Stimulated activated CD4-positive, alpha-beta T cell treated with anti-CD3 and anti-CD28 coated beads, Interleukin-2, amount 100 ng/mL, for 4 hours (primary cell): ENCODE data around the gene IL26.
"Not testable (repeated sequence)": the region's sequence is repeated elsewhere in the genome, so short reads cannot be mapped to it uniquely, and the experiment has no call there.

ENCODE experiments used
- DNase-seq: peaks from one replicate; pipeline ENCODE4 v3.0.0-alpha.2; 2020; ENCODE audit warnings: low read depth

Gene IL26

GRCh38 chr12:68240079-68240478, 14.5 kb upstream of the IL26 start:
- no peak for DNase-seq

GRCh38 chr12:68239309-68239982, 13.8 kb upstream of the IL26 start:
- DNase-seq, result no peak

- no peak for DNase-seq
Measured at GRCh38 chr12:68237619-68238018, 12.0 kb upstream of the IL26 start.

GRCh38 chr12:68237078-68237477, 11.5 kb upstream of the IL26 start:
- no peak for DNase-seq

- peak; percentile 31 for DNase-seq
Measured at GRCh38 chr12:68236421-68237059, 10.9 kb upstream of the IL26 start.

GRCh38 chr12:68235576-68235975, 10.0 kb upstream of the IL26 start:
- DNase-seq, result no peak

- no peak for DNase-seq
Measured at GRCh38 chr12:68234140-68234539, 8.5 kb upstream of the IL26 start.

GRCh38 chr12:68233498-68233897, 7.9 kb upstream of the IL26 start:
- no peak for DNase-seq

GRCh38 chr12:68231691-68232090, 6.1 kb upstream of the IL26 start:
- DNase-seq, result no peak

- no peak for DNase-seq
Measured at GRCh38 chr12:68231229-68231628, 5.6 kb upstream of the IL26 start.

GRCh38 chr12:68229956-68230355, 4.3 kb upstream of the IL26 start:
- no peak for DNase-seq

- DNase-seq, result no peak
Measured at GRCh38 chr12:68227356-68227755, 1.7 kb upstream of the IL26 start.

GRCh38 chr12:68224613-68225285, 861 bp downstream of the IL26 start:
- no peak for DNase-seq

- DNase-seq, result peak; percentile 62
Measured at GRCh38 chr12:68223067-68223747, 2.4 kb downstream of the IL26 start.

- no peak for DNase-seq
Measured at GRCh38 chr12:68222326-68222725, 3.3 kb downstream of the IL26 start.

GRCh38 chr12:68221497-68221896, 4.1 kb downstream of the IL26 start:
- no peak for DNase-seq

- DNase-seq, result no peak
Measured at GRCh38 chr12:68210875-68211274, 14.7 kb downstream of the IL26 start.

- not testable (repeated sequence) for DNase-seq
Measured at GRCh38 chr12:68209048-68209728, 16.4 kb downstream of the IL26 start.

- no peak for DNase-seq
Measured at GRCh38 chr12:68207276-68207675, 18.3 kb downstream of the IL26 start.

- DNase-seq, result no peak
Measured at GRCh38 chr12:68206446-68206845, 19.2 kb downstream of the IL26 start.

GRCh38 chr12:68203460-68203875, 22.1 kb downstream of the IL26 start:
- no peak for DNase-seq

- no peak for DNase-seq
Measured at GRCh38 chr12:68200854-68201253, 24.8 kb downstream of the IL26 start.
